Measurements from ENCODE around the gene RIPK1.

RIPK1 gene

GRCh38 chr6:3162565-3163247, 94.4 kb downstream of the RIPK1 start:
- Histone ChIP-seq H3K79me2 (ENCODE audit: insufficient read depth, low read length) (no peaks in the 10 kb centered on the region), H3K4me3 (ENCODE audit: insufficient read depth, low read length, poor library complexity, severe bottlenecking) (peak overlapping the region; percentile 98), H2AFZ (ENCODE audit: low read depth, low read length, severe bottlenecking) (peak overlapping the region; percentile 99), H3K9ac (ENCODE audit: low read length) (peak overlapping the region; percentile 94), H4K20me1 (ENCODE audit: low read depth, low read length) (no peaks in the 10 kb centered on the region), H3F3A (ENCODE audit: insufficient read depth) (peaks cover 38% of the 10 kb centered on the region), H3K9me2 (replicated peaks; ENCODE audit: insufficient read depth, low read length) (no peaks in the 10 kb centered on the region), H3K36me3 (ENCODE audit: low read length) (no peaks in the 10 kb centered on the region), H3K27ac (ENCODE audit: low read depth, low read length) (peak overlapping the region; percentile 68), H3K9me3 (ENCODE audit: insufficient read depth, low read length) (no peaks in the 10 kb centered on the region), H3K27me3 (ENCODE audit: low read length) (no peaks in the 10 kb centered on the region), H3K4me2 (ENCODE audit: low read depth, low read length, poor library complexity, severe bottlenecking) (peak overlapping the region; percentile 92)
- TF ChIP-seq CTCF (IDR thresholded peaks at IDR 0.05; ENCODE audit: insufficient read depth, low read length, poor library complexity, severe bottlenecking) (no peak), EZH2phosphoT487 (conservative IDR thresholded peaks at IDR 0.05; ENCODE audit: low read length) (no peak)

GRCh38 chr6:3163248-3163594, 94.9 kb downstream of the RIPK1 start:
- Histone ChIP-seq H3K79me2 (ENCODE audit: insufficient read depth, low read length) (no peaks in the 10 kb centered on the region), H3F3A (ENCODE audit: insufficient read depth) (peaks cover 38% of the 10 kb centered on the region), H3K9ac (ENCODE audit: low read length) (peak overlapping the region; percentile 94), H3K9me2 (replicated peaks; ENCODE audit: insufficient read depth, low read length) (no peaks in the 10 kb centered on the region), H3K36me3 (ENCODE audit: low read length) (no peaks in the 10 kb centered on the region), H3K9me3 (ENCODE audit: insufficient read depth, low read length) (no peaks in the 10 kb centered on the region), H3K27me3 (ENCODE audit: low read length) (no peaks in the 10 kb centered on the region), H3K4me3 (ENCODE audit: insufficient read depth, low read length, poor library complexity, severe bottlenecking) (peak overlapping the region; percentile 98), H2AFZ (ENCODE audit: low read depth, low read length, severe bottlenecking) (peak overlapping the region; percentile 76), H4K20me1 (ENCODE audit: low read depth, low read length) (no peaks in the 10 kb centered on the region), H3K4me2 (ENCODE audit: low read depth, low read length, poor library complexity, severe bottlenecking) (peak overlapping the region; percentile 82), H3K27ac (ENCODE audit: low read depth, low read length) (0 out of 2 replicates have a peak overlapping the region, but pooled peaks have one; percentile 13)
- no peak for TF ChIP-seq EZH2phosphoT487 (conservative IDR thresholded peaks at IDR 0.05; ENCODE audit: low read length)
- peak; percentile 19 for TF ChIP-seq CTCF (IDR thresholded peaks at IDR 0.05; ENCODE audit: insufficient read depth, low read length, poor library complexity, severe bottlenecking)

GRCh38 chr6:3164388-3164787, 96.1 kb downstream of the RIPK1 start:
- Histone ChIP-seq H3K79me2 (ENCODE audit: insufficient read depth, low read length) (no peaks in the 10 kb centered on the region), H3K9me3 (ENCODE audit: insufficient read depth, low read length) (no peaks in the 10 kb centered on the region), H2AFZ (ENCODE audit: low read depth, low read length, severe bottlenecking) (no peak overlapping the region), H3F3A (ENCODE audit: insufficient read depth) (peaks cover 31% of the 10 kb centered on the region), H3K27me3 (ENCODE audit: low read length) (no peaks in the 10 kb centered on the region), H4K20me1 (ENCODE audit: low read depth, low read length) (no peaks in the 10 kb centered on the region), H3K4me2 (ENCODE audit: low read depth, low read length, poor library complexity, severe bottlenecking) (no peak overlapping the region), H3K36me3 (ENCODE audit: low read length) (no peaks in the 10 kb centered on the region), H3K9me2 (replicated peaks; ENCODE audit: insufficient read depth, low read length) (no peaks in the 10 kb centered on the region), H3K4me3 (ENCODE audit: insufficient read depth, low read length, poor library complexity, severe bottlenecking) (no peak overlapping the region), H3K27ac (ENCODE audit: low read depth, low read length) (no peak overlapping the region), H3K9ac (ENCODE audit: low read length) (no peak overlapping the region)
- TF ChIP-seq EZH2phosphoT487 (conservative IDR thresholded peaks at IDR 0.05; ENCODE audit: low read length) = no peak
- TF ChIP-seq CTCF (IDR thresholded peaks at IDR 0.05; ENCODE audit: insufficient read depth, low read length, poor library complexity, severe bottlenecking) = no peak

Measured in SU-DHL-6 (cell line).